ENCODE results near the gene HNRNPR. TPM values are rescaled to one million over a fixed set of nuclear protein-coding genes. Genes with fewer than 3 reads are reported as not detected.
A peak's percentile ranks its signal among the peaks of the same experiment; 100 is the strongest.

The HNRNPR gene
- total RNA-seq, 1 donor from 2014 or later, result 113 TPM

DNA sequence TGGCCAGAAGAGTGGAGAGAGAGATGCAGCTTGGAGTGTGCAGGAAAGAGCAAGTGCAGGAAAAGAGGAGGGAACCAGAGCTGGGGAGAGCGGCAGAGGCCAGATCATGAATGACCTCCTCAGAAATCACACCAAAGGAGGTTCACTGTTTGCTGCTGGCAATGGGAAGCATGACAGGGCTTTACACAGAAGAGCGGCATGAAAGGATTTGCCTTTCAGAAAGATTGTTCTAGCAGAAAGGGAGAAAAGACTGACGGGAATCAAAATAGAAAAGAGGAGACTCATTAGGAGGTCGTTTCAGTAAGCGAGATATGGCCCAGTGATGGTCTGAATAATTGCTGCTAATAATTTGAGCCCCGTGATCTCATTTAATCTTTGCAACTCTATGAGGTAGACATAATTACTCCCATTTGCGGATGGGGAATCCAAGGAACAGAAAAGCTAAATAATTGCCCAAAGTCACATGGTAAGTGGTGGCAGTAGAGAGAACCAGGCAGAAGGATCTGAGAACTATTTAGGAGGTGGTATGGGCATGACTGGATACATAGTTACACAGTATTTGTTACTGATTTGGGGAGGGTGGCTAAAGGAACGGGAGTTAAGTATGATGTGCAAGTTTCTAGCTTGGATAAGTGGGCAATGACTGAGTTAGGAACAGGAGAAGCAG lies 12.5 kb upstream of the HNRNPR start:
- peaks cover 26% of the 10 kb centered on the region for H3K36me3 ChIP-seq (ENCODE audit: insufficient read depth, low read length)
- Mint-ChIP-seq H3K27ac (ENCODE audit: unreplicated experiment) (no peak overlapping the region), H3K27me3 (ENCODE audit: low read depth, unreplicated experiment) (peaks cover 7% of the 10 kb centered on the region), H3K36me3 (ENCODE audit: low read depth, unreplicated experiment) (peaks cover 43% of the 10 kb centered on the region), H3K4me1 (ENCODE audit: low read depth, unreplicated experiment) (no peaks in the 10 kb centered on the region), H3K9me3 (ENCODE audit: unreplicated experiment) (peaks cover 28% of the 10 kb centered on the region), H3K4me3 (ENCODE audit: unreplicated experiment) (no peak overlapping the region)
- H3K4me3 ChIP-seq (ENCODE audit: insufficient read depth, low read depth, low read length), result no peak overlapping the region
- no peak overlapping the region for H3K27ac ChIP-seq (ENCODE audit: low read depth, low read length)
- DNase-seq (ENCODE audit: low read depth) (no peak), FAIRE-seq (no peak)
- H3K9me3 ChIP-seq (ENCODE audit: insufficient read depth, low read depth, low read length), result peaks cover 22% of the 10 kb centered on the region
- H4K20me1 ChIP-seq (ENCODE audit: insufficient read depth, low read length), result no peaks in the 10 kb centered on the region
- no peaks in the 10 kb centered on the region for H3K4me1 ChIP-seq (ENCODE audit: insufficient read depth, low read length)
- H3K9ac ChIP-seq (ENCODE audit: low read length), result no peak overlapping the region
- no peaks in the 10 kb centered on the region for H3K27me3 ChIP-seq (ENCODE audit: insufficient read depth, low read length)
- H3K4me2 ChIP-seq (ENCODE audit: low read length), result no peak overlapping the region
- no peak overlapping the region for H2AFZ ChIP-seq (ENCODE audit: low read depth, low read length)
- TF ChIP-seq, protein P1, sequence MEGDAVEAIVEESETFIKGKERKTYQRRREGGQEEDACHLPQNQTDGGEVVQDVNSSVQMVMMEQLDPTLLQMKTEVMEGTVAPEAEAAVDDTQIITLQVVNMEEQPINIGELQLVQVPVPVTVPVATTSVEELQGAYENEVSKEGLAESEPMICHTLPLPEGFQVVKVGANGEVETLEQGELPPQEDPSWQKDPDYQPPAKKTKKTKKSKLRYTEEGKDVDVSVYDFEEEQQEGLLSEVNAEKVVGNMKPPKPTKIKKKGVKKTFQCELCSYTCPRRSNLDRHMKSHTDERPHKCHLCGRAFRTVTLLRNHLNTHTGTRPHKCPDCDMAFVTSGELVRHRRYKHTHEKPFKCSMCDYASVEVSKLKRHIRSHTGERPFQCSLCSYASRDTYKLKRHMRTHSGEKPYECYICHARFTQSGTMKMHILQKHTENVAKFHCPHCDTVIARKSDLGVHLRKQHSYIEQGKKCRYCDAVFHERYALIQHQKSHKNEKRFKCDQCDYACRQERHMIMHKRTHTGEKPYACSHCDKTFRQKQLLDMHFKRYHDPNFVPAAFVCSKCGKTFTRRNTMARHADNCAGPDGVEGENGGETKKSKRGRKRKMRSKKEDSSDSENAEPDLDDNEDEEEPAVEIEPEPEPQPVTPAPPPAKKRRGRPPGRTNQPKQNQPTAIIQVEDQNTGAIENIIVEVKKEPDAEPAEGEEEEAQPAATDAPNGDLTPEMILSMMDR (IDR thresholded peaks at IDR 0.05; ENCODE audit: insufficient read depth, low read depth, low read length), result no peak
- TF ChIP-seq EZH2 (IDR thresholded peaks at IDR 0.05; ENCODE audit: insufficient read depth, low read length), result no peak
- H3K79me2 ChIP-seq (ENCODE audit: insufficient read depth, low read length), result peaks cover 14% of the 10 kb centered on the region

DNA sequence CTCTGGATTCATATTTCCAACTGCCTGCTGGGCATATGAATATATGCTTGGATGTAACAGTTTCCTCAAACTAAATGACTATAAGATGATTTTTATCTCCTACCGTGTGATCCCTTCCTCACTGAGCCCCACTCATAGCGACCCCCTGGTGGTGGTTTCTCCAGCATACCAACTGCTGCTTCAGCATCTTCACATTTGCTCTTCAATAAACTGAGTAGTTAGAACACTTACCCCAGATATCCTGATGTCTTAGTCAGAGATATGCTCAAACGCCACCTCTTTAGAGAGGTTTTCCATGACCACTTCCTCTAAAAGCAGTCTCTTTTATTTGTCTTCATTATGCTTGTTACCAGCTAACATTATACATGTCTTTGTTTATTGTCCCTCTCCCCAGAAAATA lies 10.2 kb upstream of the HNRNPR start:
- DNase-seq (ENCODE audit: low read depth) (no peak), FAIRE-seq (no peak)
- Histone ChIP-seq H3K79me2 (ENCODE audit: insufficient read depth, low read length) (no peaks in the 10 kb centered on the region), H2AFZ (ENCODE audit: low read depth, low read length) (no peak overlapping the region), H3K9ac (ENCODE audit: low read length) (no peak overlapping the region), H3K4me1 (ENCODE audit: insufficient read depth, low read length) (no peaks in the 10 kb centered on the region), H3K9me3 (ENCODE audit: insufficient read depth, low read depth, low read length) (no peaks in the 10 kb centered on the region), H3K27me3 (ENCODE audit: insufficient read depth, low read length) (no peaks in the 10 kb centered on the region), H4K20me1 (ENCODE audit: insufficient read depth, low read length) (no peaks in the 10 kb centered on the region), H3K27ac (ENCODE audit: low read depth, low read length) (no peak overlapping the region), H3K36me3 (ENCODE audit: insufficient read depth, low read length) (peaks cover 3% of the 10 kb centered on the region), H3K4me3 (ENCODE audit: insufficient read depth, low read depth, low read length) (no peak overlapping the region), H3K4me2 (ENCODE audit: low read length) (no peak overlapping the region)
- Mint-ChIP-seq H3K27ac (ENCODE audit: unreplicated experiment) (no peak overlapping the region), H3K4me3 (ENCODE audit: unreplicated experiment) (no peak overlapping the region), H3K36me3 (ENCODE audit: low read depth, unreplicated experiment) (peaks cover 20% of the 10 kb centered on the region), H3K4me1 (ENCODE audit: low read depth, unreplicated experiment) (no peaks in the 10 kb centered on the region), H3K9me3 (ENCODE audit: unreplicated experiment) (peaks cover 5% of the 10 kb centered on the region), H3K27me3 (ENCODE audit: low read depth, unreplicated experiment) (peaks cover 11% of the 10 kb centered on the region)
- TF ChIP-seq, protein P1 (IDR thresholded peaks at IDR 0.05; ENCODE audit: insufficient read depth, low read depth, low read length), result peak; percentile 4
- TF ChIP-seq EZH2 (IDR thresholded peaks at IDR 0.05; ENCODE audit: insufficient read depth, low read length), result no peak

DNA sequence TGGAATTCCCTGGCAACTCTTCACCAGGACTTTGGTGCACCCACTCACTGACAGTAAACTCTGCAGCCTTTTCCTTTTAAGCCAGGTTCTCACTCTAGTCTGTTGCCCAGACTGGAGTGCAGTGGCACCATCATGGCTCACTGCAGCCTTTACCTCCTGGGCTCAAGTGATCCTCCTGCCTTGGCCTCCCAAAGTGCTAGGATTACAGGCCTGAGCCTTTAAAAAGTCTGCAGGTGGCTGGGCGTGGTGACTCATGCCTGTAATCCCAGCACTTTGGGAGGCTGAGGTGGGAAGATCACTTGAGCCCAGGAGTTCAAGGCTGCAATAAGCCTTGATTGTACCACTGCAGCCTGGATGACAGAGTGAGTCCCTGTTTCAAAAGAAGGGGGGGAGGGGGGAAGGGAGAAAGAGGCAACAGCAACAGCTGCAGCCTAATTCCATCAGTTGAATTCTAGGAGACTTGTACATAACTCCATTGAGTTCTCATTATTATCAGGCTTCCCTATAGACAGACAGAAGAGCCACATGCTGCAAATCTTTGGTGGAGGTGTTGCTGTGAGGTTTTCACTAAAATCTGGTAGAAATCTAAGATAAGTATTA lies 8.1 kb upstream of the HNRNPR start:
- H3K27ac ChIP-seq (ENCODE audit: low read depth, low read length), result no peak overlapping the region
- H3K79me2 ChIP-seq (ENCODE audit: insufficient read depth, low read length), result no peaks in the 10 kb centered on the region
- H4K20me1 ChIP-seq (ENCODE audit: insufficient read depth, low read length), result no peaks in the 10 kb centered on the region
- TF ChIP-seq, protein P1 (IDR thresholded peaks at IDR 0.05; ENCODE audit: insufficient read depth, low read depth, low read length), result no peak
- no peak for TF ChIP-seq EZH2 (IDR thresholded peaks at IDR 0.05; ENCODE audit: insufficient read depth, low read length)
- no peaks in the 10 kb centered on the region for H3K27me3 ChIP-seq (ENCODE audit: insufficient read depth, low read length)
- H2AFZ ChIP-seq (ENCODE audit: low read depth, low read length), result no peak overlapping the region
- H3K9ac ChIP-seq (ENCODE audit: low read length), result no peak overlapping the region
- H3K36me3 Mint-ChIP-seq (ENCODE audit: low read depth, unreplicated experiment), result peaks cover 10% of the 10 kb centered on the region
- no peaks in the 10 kb centered on the region for H3K9me3 Mint-ChIP-seq (ENCODE audit: unreplicated experiment)
- no peak overlapping the region for H3K4me3 Mint-ChIP-seq (ENCODE audit: unreplicated experiment)
- H3K27ac Mint-ChIP-seq (ENCODE audit: unreplicated experiment), result no peak overlapping the region
- H3K4me1 ChIP-seq (ENCODE audit: insufficient read depth, low read length), result no peaks in the 10 kb centered on the region
- peaks cover 11% of the 10 kb centered on the region for H3K27me3 Mint-ChIP-seq (ENCODE audit: low read depth, unreplicated experiment)
- no peak overlapping the region for H3K4me2 ChIP-seq (ENCODE audit: low read length)
- no peaks in the 10 kb centered on the region for H3K4me1 Mint-ChIP-seq (ENCODE audit: low read depth, unreplicated experiment)
- H3K4me3 ChIP-seq (ENCODE audit: insufficient read depth, low read depth, low read length), result no peak overlapping the region
- DNase-seq (ENCODE audit: low read depth) (no peak), FAIRE-seq (no peak)
- no peaks in the 10 kb centered on the region for H3K36me3 ChIP-seq (ENCODE audit: insufficient read depth, low read length)
- no peaks in the 10 kb centered on the region for H3K9me3 ChIP-seq (ENCODE audit: insufficient read depth, low read depth, low read length)
